Measurements from ENCODE around the gene RNF187. TPM values are rescaled to one million over a fixed set of nuclear protein-coding genes. Genes with fewer than 3 reads are reported as not detected.

RNF187 gene
- total and polyA plus RNA-seq, 2 of the 13 experiments (the other 11 are each of a cell fraction or from before 2014, with no cell fraction given) = 41.3 to 59.4 TPM

- TF ChIP-seq, protein P1, sequence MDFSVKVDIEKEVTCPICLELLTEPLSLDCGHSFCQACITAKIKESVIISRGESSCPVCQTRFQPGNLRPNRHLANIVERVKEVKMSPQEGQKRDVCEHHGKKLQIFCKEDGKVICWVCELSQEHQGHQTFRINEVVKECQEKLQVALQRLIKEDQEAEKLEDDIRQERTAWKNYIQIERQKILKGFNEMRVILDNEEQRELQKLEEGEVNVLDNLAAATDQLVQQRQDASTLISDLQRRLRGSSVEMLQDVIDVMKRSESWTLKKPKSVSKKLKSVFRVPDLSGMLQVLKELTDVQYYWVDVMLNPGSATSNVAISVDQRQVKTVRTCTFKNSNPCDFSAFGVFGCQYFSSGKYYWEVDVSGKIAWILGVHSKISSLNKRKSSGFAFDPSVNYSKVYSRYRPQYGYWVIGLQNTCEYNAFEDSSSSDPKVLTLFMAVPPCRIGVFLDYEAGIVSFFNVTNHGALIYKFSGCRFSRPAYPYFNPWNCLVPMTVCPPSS (IDR thresholded peaks at IDR 0.05) = no peak
- peak; percentile 69; the same call in 1 of the 2 replicates for TF ChIP-seq KDM4B (CRISPR knock-in tag; IDR thresholded peaks at IDR 0.05)
- no peak for TF ChIP-seq TAF15 (IDR thresholded peaks at IDR 0.05; ENCODE audit: low read depth, low read length, poor library complexity, severe bottlenecking)
- peak; percentile 88; the same call in 1 of the 2 replicates for TF ChIP-seq CAMTA2 (CRISPR knock-in tag; IDR thresholded peaks at IDR 0.05; ENCODE audit: borderline replicate concordance)
- TF ChIP-seq ZNF788 (CRISPR knock-in tag; IDR thresholded peaks at IDR 0.05; ENCODE audit: borderline replicate concordance) = peak; percentile 68
- TF ChIP-seq, protein P2, sequence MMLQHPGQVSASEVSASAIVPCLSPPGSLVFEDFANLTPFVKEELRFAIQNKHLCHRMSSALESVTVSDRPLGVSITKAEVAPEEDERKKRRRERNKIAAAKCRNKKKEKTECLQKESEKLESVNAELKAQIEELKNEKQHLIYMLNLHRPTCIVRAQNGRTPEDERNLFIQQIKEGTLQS (CRISPR knock-in tag; IDR thresholded peaks at IDR 0.05) = peak; percentile 73
- no peak for TF ChIP-seq MBD4 (IDR thresholded peaks at IDR 0.05; ENCODE audit: borderline replicate concordance, low read length)
- TF ChIP-seq, protein P3, sequence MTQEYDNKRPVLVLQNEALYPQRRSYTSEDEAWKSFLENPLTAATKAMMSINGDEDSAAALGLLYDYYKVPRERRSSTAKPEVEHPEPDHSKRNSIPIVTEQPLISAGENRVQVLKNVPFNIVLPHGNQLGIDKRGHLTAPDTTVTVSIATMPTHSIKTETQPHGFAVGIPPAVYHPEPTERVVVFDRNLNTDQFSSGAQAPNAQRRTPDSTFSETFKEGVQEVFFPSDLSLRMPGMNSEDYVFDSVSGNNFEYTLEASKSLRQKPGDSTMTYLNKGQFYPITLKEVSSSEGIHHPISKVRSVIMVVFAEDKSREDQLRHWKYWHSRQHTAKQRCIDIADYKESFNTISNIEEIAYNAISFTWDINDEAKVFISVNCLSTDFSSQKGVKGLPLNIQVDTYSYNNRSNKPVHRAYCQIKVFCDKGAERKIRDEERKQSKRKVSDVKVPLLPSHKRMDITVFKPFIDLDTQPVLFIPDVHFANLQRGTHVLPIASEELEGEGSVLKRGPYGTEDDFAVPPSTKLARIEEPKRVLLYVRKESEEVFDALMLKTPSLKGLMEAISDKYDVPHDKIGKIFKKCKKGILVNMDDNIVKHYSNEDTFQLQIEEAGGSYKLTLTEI (CRISPR knock-in tag; conservative IDR thresholded peaks at IDR 0.05) = no peak
- TF ChIP-seq FOXM1 (CRISPR knock-in tag; IDR thresholded peaks at IDR 0.05) = peak; percentile 65; the same call in 1 of the 2 replicates
- TF ChIP-seq ZNF543 (CRISPR knock-in tag; IDR thresholded peaks at IDR 0.05) = peak; percentile 74; the same call in 1 of the 2 replicates
- TF ChIP-seq MTA3 (CRISPR knock-in tag; IDR thresholded peaks at IDR 0.05) = no peak
- no peak for TF ChIP-seq DPF2 (CRISPR knock-in tag; IDR thresholded peaks at IDR 0.05; ENCODE audit: borderline replicate concordance, low read depth)
- no peak for TF ChIP-seq STAG1 (CRISPR knock-in tag; IDR thresholded peaks at IDR 0.05)
- TF ChIP-seq TEAD2 (CRISPR knock-in tag; IDR thresholded peaks at IDR 0.05) = no peak; the same call in 1 of the 2 replicates
- TF ChIP-seq SATB2 (CRISPR knock-in tag; IDR thresholded peaks at IDR 0.05) = peak; percentile 98
- TF ChIP-seq, protein P4, sequence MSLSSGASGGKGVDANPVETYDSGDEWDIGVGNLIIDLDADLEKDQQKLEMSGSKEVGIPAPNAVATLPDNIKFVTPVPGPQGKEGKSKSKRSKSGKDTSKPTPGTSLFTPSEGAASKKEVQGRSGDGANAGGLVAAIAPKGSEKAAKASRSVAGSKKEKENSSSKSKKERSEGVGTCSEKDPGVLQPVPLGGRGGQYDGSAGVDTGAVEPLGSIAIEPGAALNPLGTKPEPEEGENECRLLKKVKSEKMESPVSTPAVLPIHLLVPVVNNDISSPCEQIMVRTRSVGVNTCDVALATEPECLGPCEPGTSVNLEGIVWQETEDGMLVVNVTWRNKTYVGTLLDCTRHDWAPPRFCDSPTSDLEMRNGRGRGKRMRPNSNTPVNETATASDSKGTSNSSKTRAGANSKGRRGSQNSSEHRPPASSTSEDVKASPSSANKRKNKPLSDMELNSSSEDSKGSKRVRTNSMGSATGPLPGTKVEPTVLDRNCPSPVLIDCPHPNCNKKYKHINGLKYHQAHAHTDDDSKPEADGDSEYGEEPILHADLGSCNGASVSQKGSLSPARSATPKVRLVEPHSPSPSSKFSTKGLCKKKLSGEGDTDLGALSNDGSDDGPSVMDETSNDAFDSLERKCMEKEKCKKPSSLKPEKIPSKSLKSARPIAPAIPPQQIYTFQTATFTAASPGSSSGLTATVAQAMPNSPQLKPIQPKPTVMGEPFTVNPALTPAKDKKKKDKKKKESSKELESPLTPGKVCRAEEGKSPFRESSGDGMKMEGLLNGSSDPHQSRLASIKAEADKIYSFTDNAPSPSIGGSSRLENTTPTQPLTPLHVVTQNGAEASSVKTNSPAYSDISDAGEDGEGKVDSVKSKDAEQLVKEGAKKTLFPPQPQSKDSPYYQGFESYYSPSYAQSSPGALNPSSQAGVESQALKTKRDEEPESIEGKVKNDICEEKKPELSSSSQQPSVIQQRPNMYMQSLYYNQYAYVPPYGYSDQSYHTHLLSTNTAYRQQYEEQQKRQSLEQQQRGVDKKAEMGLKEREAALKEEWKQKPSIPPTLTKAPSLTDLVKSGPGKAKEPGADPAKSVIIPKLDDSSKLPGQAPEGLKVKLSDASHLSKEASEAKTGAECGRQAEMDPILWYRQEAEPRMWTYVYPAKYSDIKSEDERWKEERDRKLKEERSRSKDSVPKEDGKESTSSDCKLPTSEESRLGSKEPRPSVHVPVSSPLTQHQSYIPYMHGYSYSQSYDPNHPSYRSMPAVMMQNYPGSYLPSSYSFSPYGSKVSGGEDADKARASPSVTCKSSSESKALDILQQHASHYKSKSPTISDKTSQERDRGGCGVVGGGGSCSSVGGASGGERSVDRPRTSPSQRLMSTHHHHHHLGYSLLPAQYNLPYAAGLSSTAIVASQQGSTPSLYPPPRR (CRISPR knock-in tag; IDR thresholded peaks at IDR 0.05; ENCODE audit: borderline replicate concordance) = 0 out of 2 replicates have a peak, but pooled peaks have one; percentile 17
- TF ChIP-seq, protein P5, sequence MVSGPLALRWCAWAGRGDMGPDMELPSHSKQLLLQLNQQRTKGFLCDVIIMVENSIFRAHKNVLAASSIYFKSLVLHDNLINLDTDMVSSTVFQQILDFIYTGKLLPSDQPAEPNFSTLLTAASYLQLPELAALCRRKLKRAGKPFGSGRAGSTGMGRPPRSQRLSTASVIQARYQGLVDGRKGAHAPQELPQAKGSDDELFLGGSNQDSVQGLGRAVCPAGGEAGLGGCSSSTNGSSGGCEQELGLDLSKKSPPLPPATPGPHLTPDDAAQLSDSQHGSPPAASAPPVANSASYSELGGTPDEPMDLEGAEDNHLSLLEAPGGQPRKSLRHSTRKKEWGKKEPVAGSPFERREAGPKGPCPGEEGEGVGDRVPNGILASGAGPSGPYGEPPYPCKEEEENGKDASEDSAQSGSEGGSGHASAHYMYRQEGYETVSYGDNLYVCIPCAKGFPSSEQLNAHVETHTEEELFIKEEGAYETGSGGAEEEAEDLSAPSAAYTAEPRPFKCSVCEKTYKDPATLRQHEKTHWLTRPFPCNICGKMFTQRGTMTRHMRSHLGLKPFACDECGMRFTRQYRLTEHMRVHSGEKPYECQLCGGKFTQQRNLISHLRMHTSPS (CRISPR knock-in tag; IDR thresholded peaks at IDR 0.05; ENCODE audit: low read depth) = peak; percentile 20; the same call in 1 of the 2 replicates
- TF ChIP-seq ZNF557 (CRISPR knock-in tag; IDR thresholded peaks at IDR 0.05) = peak; percentile 82; the same call in 1 of the 2 replicates
- no peak; the same call in 1 of the 2 replicates for TF ChIP-seq GFI1 (CRISPR knock-in tag; IDR thresholded peaks at IDR 0.05; ENCODE audit: borderline replicate concordance)
Observed at GRCh38 chr1:228486596-228487335, 416 bp upstream of the RNF187 start (continued).
